Endothelial cell (in vitro differentiated cells): ENCODE measurements around the gene BTBD7. TPM values are rescaled to one million over a fixed set of nuclear protein-coding genes. Genes with fewer than 3 reads are reported as not detected.
"Not testable (repeated sequence)": the region's sequence is repeated elsewhere in the genome, so short reads cannot be mapped to it uniquely, and the experiment has no call there.

Experiments
- DNase-seq: peaks from one replicate; pipeline ENCODE4 v3.0.0; 2021; ENCODE audit warnings: low spot score
- H3K27ac Mint-ChIP-seq: one replicate; pipeline ENCODE4 v1.8.0; 2021; ENCODE audit warnings: mixed read lengths, inconsistent platforms; ENCODE audit not compliant: unreplicated experiment
- H3K27me3 Mint-ChIP-seq: one replicate; pipeline ENCODE4 v1.8.0; 2021; ENCODE audit warnings: mild to moderate bottlenecking, moderate library complexity, mixed read lengths, inconsistent platforms; ENCODE audit not compliant: unreplicated experiment
- H3K36me3 Mint-ChIP-seq: one replicate; pipeline ENCODE4 v1.8.0; 2021; ENCODE audit warnings: mild to moderate bottlenecking, low read depth, mixed read lengths, inconsistent platforms; ENCODE audit not compliant: unreplicated experiment
- H3K4me1 Mint-ChIP-seq: one replicate; pipeline ENCODE4 v1.8.0; 2021; ENCODE audit warnings: mild to moderate bottlenecking, mixed read lengths, inconsistent platforms; ENCODE audit not compliant: unreplicated experiment
- H3K4me3 Mint-ChIP-seq: one replicate; pipeline ENCODE4 v1.8.0; 2021; ENCODE audit warnings: mild to moderate bottlenecking, mixed read lengths, inconsistent platforms; ENCODE audit not compliant: unreplicated experiment
- H3K9me3 Mint-ChIP-seq: one replicate; pipeline ENCODE4 v1.8.0; 2021; ENCODE audit warnings: mixed read lengths, inconsistent platforms; ENCODE audit not compliant: unreplicated experiment
- total RNA-seq: library from RNA; stranded (reverse); fragmentation: NEBNext Ultra II Directional; extraction: Animal tissue kit (Norgen Biotek cat#: 25700); gene quantifications from one replicate; pipeline ENCODE4 v1.2.1, GENCODE V29; 2021; ENCODE audit not compliant: unreplicated experiment
- TF ChIP-seq, protein P1 (sequence below): fragments of 200-600 bp; sonication (generic); IDR thresholded peaks from one replicate; pipeline ENCODE4 v1.5.0; 2021; ENCODE audit warnings: antibody characterized with exemption; ENCODE audit not compliant: unreplicated experiment

Gene BTBD7
- total RNA-seq, 1 donor from 2014 or later: 71.1 TPM

DNA sequence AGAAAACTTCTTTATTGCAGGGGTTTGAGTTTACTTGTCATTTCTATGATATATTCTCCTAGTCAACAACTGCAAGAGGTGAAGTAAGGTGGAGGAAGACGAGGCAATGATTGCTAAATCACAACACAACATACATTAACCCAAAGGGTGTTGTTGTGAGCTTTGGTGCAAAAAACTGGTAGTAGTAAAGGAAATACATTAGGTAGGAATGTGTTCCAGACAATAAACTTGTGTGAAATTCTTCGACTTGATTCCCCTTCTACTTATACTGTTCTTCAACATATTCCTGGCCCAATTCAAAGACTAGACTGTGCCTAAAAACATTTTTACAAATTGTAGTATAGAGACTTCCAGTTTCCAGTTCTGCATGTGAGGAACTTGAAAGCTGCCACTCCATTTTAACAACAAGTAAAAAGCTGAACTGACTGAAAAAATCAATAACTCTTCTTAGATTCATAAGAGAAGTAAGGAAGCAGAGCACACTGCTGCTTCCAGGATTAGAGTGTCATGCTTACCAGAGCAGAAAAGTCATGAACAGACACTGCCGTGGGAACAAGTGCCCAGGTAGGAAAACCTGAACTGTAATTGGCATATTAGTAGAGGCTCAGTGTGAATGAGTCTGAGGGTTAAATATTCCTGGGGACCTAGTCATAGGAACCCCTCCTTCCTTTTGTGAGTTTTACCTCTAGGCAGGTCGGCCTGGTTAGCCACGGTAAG is 36.3 kb upstream of the BTBD7 start:
- H3K4me1 Mint-ChIP-seq: no peaks in the 10 kb centered on the region
- TF ChIP-seq, protein P1, sequence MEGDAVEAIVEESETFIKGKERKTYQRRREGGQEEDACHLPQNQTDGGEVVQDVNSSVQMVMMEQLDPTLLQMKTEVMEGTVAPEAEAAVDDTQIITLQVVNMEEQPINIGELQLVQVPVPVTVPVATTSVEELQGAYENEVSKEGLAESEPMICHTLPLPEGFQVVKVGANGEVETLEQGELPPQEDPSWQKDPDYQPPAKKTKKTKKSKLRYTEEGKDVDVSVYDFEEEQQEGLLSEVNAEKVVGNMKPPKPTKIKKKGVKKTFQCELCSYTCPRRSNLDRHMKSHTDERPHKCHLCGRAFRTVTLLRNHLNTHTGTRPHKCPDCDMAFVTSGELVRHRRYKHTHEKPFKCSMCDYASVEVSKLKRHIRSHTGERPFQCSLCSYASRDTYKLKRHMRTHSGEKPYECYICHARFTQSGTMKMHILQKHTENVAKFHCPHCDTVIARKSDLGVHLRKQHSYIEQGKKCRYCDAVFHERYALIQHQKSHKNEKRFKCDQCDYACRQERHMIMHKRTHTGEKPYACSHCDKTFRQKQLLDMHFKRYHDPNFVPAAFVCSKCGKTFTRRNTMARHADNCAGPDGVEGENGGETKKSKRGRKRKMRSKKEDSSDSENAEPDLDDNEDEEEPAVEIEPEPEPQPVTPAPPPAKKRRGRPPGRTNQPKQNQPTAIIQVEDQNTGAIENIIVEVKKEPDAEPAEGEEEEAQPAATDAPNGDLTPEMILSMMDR: no peak
- no peaks in the 10 kb centered on the region for H3K27me3 Mint-ChIP-seq
- DNase-seq: no peak
- no peak overlapping the region for H3K4me3 Mint-ChIP-seq
- H3K27ac Mint-ChIP-seq: no peak overlapping the region
- no peaks in the 10 kb centered on the region for H3K36me3 Mint-ChIP-seq
- H3K9me3 Mint-ChIP-seq: no peaks in the 10 kb centered on the region

DNA sequence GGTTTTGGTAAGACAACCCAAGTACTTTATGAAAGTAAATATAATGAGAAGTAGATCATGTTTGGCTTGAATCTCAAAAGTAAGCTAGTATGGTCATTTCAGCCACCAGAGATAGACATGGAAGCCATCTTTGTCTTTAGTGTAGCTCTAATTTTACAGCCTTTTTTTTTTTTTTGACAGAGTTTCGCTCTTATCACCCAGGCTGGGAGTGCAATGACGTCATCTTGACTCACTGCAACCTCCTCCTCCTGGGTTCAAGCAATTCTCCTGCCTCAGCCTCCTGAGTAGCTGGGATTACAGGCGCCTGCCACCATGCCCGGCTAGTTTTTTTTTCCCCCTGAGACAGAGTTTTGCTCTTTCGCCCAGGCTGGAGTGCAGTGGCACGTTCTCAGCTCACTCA is 22.0 kb upstream of the BTBD7 start:
- H3K4me1 Mint-ChIP-seq, H3K27ac Mint-ChIP-seq, H3K36me3 Mint-ChIP-seq, H3K27me3 Mint-ChIP-seq, H3K4me3 Mint-ChIP-seq, H3K9me3 Mint-ChIP-seq, DNase-seq: not testable (repeated sequence)

DNA sequence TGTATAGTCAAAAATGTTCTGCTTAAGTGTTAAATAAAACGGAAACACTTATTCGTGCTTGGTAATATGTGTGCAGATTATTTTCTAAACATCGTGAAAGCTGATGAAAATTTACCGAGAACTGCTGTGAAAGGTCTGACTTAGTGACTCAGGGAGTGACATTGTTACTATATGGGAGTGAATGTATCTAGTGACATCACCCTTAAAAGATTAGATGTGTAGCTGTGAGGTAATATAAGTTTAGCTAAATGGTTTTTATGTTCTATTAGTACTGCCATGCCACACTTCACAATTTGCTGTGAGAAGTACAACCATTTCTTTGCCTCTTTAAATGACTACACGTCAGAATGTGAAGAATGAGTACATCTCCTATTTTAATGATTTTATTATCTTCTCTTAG is 15.5 kb upstream of the BTBD7 start:
- no peaks in the 10 kb centered on the region for H3K27me3 Mint-ChIP-seq
- H3K27ac Mint-ChIP-seq: no peak overlapping the region

DNA sequence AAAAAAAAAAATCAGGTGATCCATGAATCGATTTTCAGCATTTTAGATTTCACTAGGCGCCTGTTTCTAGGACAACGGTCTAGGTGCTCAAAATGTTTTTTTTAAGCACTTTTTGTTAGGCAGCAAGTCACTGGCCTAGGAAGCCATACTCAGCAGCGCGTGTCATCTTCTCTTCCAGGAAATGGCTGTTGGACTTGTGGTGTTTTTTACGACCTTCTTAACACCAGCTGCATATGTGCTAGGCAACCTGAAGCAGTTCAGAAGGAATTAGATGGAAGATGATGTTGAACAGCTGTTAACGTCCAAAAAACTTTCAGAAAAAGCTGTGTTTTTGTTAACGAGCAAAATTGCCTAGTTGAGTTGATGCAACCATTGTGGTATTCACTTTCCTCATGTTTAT is 15.0 kb upstream of the BTBD7 start:
- H3K9me3 Mint-ChIP-seq: no peaks in the 10 kb centered on the region
- TF ChIP-seq, protein P1: no peak

More for the DNA sequence above, 15.5 kb upstream of the BTBD7 start:
- peaks cover 5% of the 10 kb centered on the region for H3K36me3 Mint-ChIP-seq
- no peaks in the 10 kb centered on the region for H3K4me1 Mint-ChIP-seq
- H3K9me3 Mint-ChIP-seq: no peaks in the 10 kb centered on the region
- no peak overlapping the region for H3K4me3 Mint-ChIP-seq
- TF ChIP-seq, protein P1: no peak
- DNase-seq: no peak

DNA sequence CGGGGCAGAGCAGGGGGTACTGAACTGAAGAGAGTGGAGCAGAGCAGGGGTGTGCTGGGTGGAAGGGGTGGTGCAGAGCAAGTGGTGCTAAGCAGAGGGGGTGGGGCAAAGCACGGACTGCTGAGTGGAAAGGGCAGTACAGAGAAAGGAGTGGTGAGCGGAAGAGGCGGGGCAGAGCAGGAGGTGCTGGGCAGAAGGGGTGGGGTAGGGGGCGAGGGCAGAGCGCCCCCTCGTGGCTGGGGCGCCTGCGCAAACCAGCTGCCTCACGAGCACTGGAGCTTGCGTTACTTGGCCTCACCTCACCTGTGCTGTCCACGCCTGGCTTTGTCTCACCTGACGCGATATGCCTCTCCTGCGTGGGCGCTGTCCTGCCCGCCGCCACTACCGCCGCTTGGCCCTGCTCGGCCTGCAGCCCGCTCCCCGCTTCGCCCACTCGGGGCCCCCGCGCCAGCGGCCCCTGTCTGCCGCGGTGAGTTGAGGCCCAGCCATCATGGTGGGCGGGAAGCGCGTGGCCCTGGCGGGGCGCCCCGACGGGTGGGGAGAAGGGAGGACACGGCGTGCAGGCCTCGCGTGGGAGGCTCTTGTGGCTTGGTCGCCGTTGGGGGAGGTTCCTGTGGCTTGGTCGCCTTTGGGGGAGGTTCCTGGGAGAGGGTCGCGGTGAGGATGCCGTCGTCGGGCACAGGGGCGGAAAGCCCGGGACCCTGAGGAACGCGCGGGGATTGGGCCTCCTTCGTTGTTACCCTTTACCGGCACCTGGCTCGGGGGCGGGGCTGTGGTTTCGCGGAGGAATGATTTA is 14.3 kb upstream of the BTBD7 start, which contains the start of gene COX8C:
COX8C (plus strand) TSS at position 257 of the 796 bp plus-strand sequence; CDS start at position 344, 87 bp downstream.
- no peaks in the 10 kb centered on the region for H3K27me3 Mint-ChIP-seq
- H3K4me1 Mint-ChIP-seq: no peaks in the 10 kb centered on the region
- peaks cover 12% of the 10 kb centered on the region for H3K36me3 Mint-ChIP-seq
- DNase-seq: no peak
- peaks cover 5% of the 10 kb centered on the region for H3K9me3 Mint-ChIP-seq
- TF ChIP-seq, protein P1: no peak
- no peak within 1 kb of the TSS for H3K27ac Mint-ChIP-seq
- peak within 1 kb of the TSS; percentile 79 for H3K4me3 Mint-ChIP-seq

More for the DNA sequence above, 15.0 kb upstream of the BTBD7 start:
- Mint-ChIP-seq H3K36me3 (peaks cover 8% of the 10 kb centered on the region), H3K27ac (no peak overlapping the region), H3K27me3 (no peaks in the 10 kb centered on the region), H3K4me1 (no peaks in the 10 kb centered on the region), H3K4me3 (no peak overlapping the region)
- DNase-seq: no peak
